Endothelial cell of umbilical vein (primary cell): ENCODE measurements around the gene EBPL. TPM values are rescaled to one million over a fixed set of nuclear protein-coding genes. Genes with fewer than 3 reads are reported as not detected.

ENCODE experiments used
- BruUV-seq: library from RNA; stranded (reverse); fragments of 400-500 nt; replicated peaks from 2 replicates; lab custom pipeline; 2021; lab: Mats Ljungman, UMichigan
- CTCF ChIA-PET: fragments of 300-600, 350-600 bp; sonication (Branson Sonifier 250); formaldehyde crosslinking; loops from one replicate; lab custom pipeline; 2021; ENCODE audit warnings: antibody characterized with exemption, inconsistent platforms; lab: Charles Lee
- POLR2A ChIA-PET: fragments of 300-600, 350-600 bp; sonication (Branson Sonifier 250); formaldehyde crosslinking; loops from one replicate; lab custom pipeline; 2021; ENCODE audit warnings: antibody characterized with exemption, inconsistent platforms; lab: Charles Lee
- DNase-seq: peaks from one replicate; pipeline ENCODE4 v3.0.0-alpha.2; 2011; ENCODE audit warnings: low read depth, low spot score
- FAIRE-seq: peaks from 2 replicates; lab custom pipeline; 2011; peaks lifted over from hg19 to GRCh38; lab: Jason Lieb, UNC
- H2AFZ ChIP-seq: 2 replicates; pipeline ENCODE4 v1.6.0; 2012; ENCODE audit warnings: low read depth, low read length, control low read depth, inconsistent platforms
- H3K27ac ChIP-seq: 2 replicates; pipeline ENCODE4 v1.5.1; 2011; ENCODE audit warnings: low read depth, mild to moderate bottlenecking, control low read depth, low read length, moderate library complexity; ENCODE audit not compliant: insufficient read depth
- H3K27me3 ChIP-seq, 2 experiments: 2 replicates each; pipeline versions ENCODE4 v1.6.0 to v1.6.1; 2011; ENCODE audit warnings: low read length in 2 of 2, mixed read lengths in 1 of 2; ENCODE audit not compliant: control insufficient read depth in 2 of 2, insufficient read depth in 2 of 2
- H3K36me3 ChIP-seq, 2 experiments: 2 replicates in 1 of 2; 3 replicates in 1 of 2; pipeline ENCODE4 v1.5.1; 2011; ENCODE audit warnings: low read length in 2 of 2, mild to moderate bottlenecking in 1 of 2, moderate library complexity in 1 of 2; ENCODE audit not compliant: control insufficient read depth in 2 of 2, insufficient read depth in 2 of 2; ENCODE audit errors: extremely low read depth in 1 of 2
- H3K4me1 ChIP-seq: 3 replicates; pipeline ENCODE4 v1.5.1; 2011; ENCODE audit warnings: mild to moderate bottlenecking, low read length; ENCODE audit not compliant: control insufficient read depth, insufficient read depth; ENCODE audit errors: extremely low read depth
- H3K4me2 ChIP-seq: 2 replicates; pipeline ENCODE4 v1.6.1; 2011; ENCODE audit warnings: low read length, control low read depth, mixed read lengths; ENCODE audit not compliant: insufficient read depth
- H3K4me3 ChIP-seq, 3 experiments: fragments of 200-600 bp in 1 of 3; sonication (generic), shearing (Covaris generic) in 1 of 3; replicated peaks in 1 of 3; 2 replicates each; pipeline ENCODE4 v1.5.1; 2011 to 2016; ENCODE audit warnings: control low read depth in 3 of 3, low read length in 3 of 3, mild to moderate bottlenecking in 2 of 3, inconsistent platforms in 1 of 3, low read depth in 1 of 3, moderate library complexity in 1 of 3; ENCODE audit not compliant: insufficient read depth in 1 of 3
- H3K79me2 ChIP-seq: 2 replicates; pipeline ENCODE4 v1.6.0; 2012; ENCODE audit warnings: low read length, inconsistent platforms; ENCODE audit not compliant: control insufficient read depth, insufficient read depth
- H3K9ac ChIP-seq: replicated peaks from 2 replicates; pipeline ENCODE3; 2011; ENCODE audit warnings: low read length, control low read depth; ENCODE audit not compliant: insufficient read depth; ENCODE audit errors: extremely low read depth
- H3K9me1 ChIP-seq: replicated peaks from 3 replicates; pipeline ENCODE4 v1.6.0; 2011; ENCODE audit warnings: mild to moderate bottlenecking, low read length; ENCODE audit not compliant: control insufficient read depth, insufficient read depth; ENCODE audit errors: extremely low read depth
- H3K9me3 ChIP-seq: replicated peaks from 2 replicates; pipeline ENCODE4 v1.5.1; 2012; ENCODE audit warnings: low read length, inconsistent platforms; ENCODE audit not compliant: control insufficient read depth, insufficient read depth
- H4K20me1 ChIP-seq: replicated peaks from 2 replicates; pipeline ENCODE3; 2011; ENCODE audit warnings: mild to moderate bottlenecking, low read length; ENCODE audit not compliant: control insufficient read depth, insufficient read depth; ENCODE audit errors: extremely low read depth
- EZH2 ChIP-seq: IDR thresholded peaks from 2 replicates; pipeline ENCODE4 v1.6.1; 2012; ENCODE audit warnings: borderline replicate concordance, low read depth, mild to moderate bottlenecking, moderate library complexity, low read length, inconsistent platforms; ENCODE audit not compliant: severe bottlenecking
- FOS ChIP-seq: IDR thresholded peaks from 2 replicates; pipeline ENCODE4 v1.6.1; 2011; ENCODE audit warnings: mild to moderate bottlenecking, low read length, moderate library complexity, borderline replicate concordance; ENCODE audit not compliant: insufficient read depth
- GATA2 ChIP-seq: IDR thresholded peaks from 2 replicates; pipeline ENCODE4 v1.7.0; 2011; ENCODE audit warnings: low read depth, mild to moderate bottlenecking, moderate library complexity, mixed read lengths, low read length; ENCODE audit not compliant: insufficient read length, insufficient read depth
- JUN ChIP-seq: IDR thresholded peaks from 2 replicates; pipeline ENCODE4 v1.6.1; 2011; ENCODE audit warnings: borderline replicate concordance, low read depth; ENCODE audit not compliant: insufficient read length, insufficient read depth
- MYC ChIP-seq: IDR thresholded peaks from one replicate; pipeline ENCODE4 v1.6.1; 2011; ENCODE audit warnings: mild to moderate bottlenecking, low read depth, low read length
- POLR2A ChIP-seq: IDR thresholded peaks from 2 replicates; pipeline ENCODE4 v1.6.1; 2012; ENCODE audit warnings: low read depth, mild to moderate bottlenecking, control low read depth, low read length
- POLR2AphosphoS5 ChIP-seq: IDR thresholded peaks from 2 replicates; pipeline ENCODE4 v1.6.1; 2012; ENCODE audit warnings: low read depth, mild to moderate bottlenecking, control low read depth, low read length, moderate library complexity; ENCODE audit not compliant: insufficient read depth
- dilution Hi-C: fragments of 300-500 bp; cut with MboI; formaldehyde crosslinking; loops from one replicate; pipeline ENCODE4 v1.15.0; 2019; ENCODE audit warnings: low sequenced_read_pairs; ENCODE audit not compliant: extremely low pct_ligation_motif_present
- intact Hi-C: fragments of 100-400 bp; cut with micrococcal nuclease; formaldehyde crosslinking; loops from one replicate; pipeline ENCODE4 v1.10.0; 2022
- polyA plus RNA-seq, 4 experiments: library from polyadenylated mRNA; depleted of rRNA in 3 of 4; stranded (reverse) in 3 of 4; unstranded in 1 of 4; fragments of >200 nt; gene quantifications; 2 replicates each; pipeline versions ENCODE4 v1.2.1 to v1.2.3, GENCODE V29; 2011 to 2012; ENCODE audit warnings: missing spikeins in 1 of 4
- total RNA-seq: library from RNA; stranded (reverse); gene quantifications from 2 replicates; pipeline ENCODE4 v1.2.3, GENCODE V29; 2021
- TF ChIP-seq, protein P1 (sequence below), 2 donors: IDR thresholded peaks; 1 replicate in 1 of 2; 2 replicates in 1 of 2; pipeline ENCODE4 v1.5.1; 2011; ENCODE audit warnings: low read length in 2 of 2, mild to moderate bottlenecking in 2 of 2, moderate library complexity in 2 of 2, control low read depth in 1 of 2, inconsistent platforms in 1 of 2, low read depth in 1 of 2; ENCODE audit not compliant: insufficient read depth in 1 of 2; ENCODE audit errors: extremely low read depth in 1 of 2
- TF ChIP-seq, protein P2 (sequence below): IDR thresholded peaks from 2 replicates; pipeline ENCODE4 v1.6.1; 2011; ENCODE audit not compliant: insufficient read depth, insufficient read length

EBPL gene
- total and polyA plus RNA-seq, 2 donors (not counting 3 experiments of a cell fraction or from before 2014, with no cell fraction given), result 75.5 to 159 TPM

DNA sequence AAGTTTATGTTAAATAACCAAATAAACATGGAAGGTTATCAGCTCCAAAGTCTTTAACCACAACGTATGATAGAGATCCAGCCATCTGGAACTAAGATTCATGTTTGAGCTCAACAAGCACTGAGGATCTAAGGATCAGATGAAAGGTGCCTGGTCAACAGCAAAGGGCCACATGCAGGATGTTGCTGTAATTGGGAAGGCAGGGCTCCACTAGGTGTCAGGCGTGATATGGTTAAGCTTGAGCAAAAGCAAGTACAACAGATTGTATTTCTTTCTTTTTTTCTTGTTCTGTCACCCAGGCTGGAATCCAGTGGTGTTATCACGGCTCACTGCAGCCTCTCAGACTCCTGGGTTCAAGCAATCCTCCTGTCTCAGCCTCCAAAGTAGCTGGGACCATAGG lies 12.0 kb downstream of the EBPL start:
- intact Hi-C loops, result no loop called here
- TF ChIP-seq GATA2 (no peak), POLR2A (no peak), FOS (no peak), EZH2 (no peak), JUN (no peak), POLR2AphosphoS5 (no peak), MYC (no peak)
- TF ChIP-seq, protein P1, sequence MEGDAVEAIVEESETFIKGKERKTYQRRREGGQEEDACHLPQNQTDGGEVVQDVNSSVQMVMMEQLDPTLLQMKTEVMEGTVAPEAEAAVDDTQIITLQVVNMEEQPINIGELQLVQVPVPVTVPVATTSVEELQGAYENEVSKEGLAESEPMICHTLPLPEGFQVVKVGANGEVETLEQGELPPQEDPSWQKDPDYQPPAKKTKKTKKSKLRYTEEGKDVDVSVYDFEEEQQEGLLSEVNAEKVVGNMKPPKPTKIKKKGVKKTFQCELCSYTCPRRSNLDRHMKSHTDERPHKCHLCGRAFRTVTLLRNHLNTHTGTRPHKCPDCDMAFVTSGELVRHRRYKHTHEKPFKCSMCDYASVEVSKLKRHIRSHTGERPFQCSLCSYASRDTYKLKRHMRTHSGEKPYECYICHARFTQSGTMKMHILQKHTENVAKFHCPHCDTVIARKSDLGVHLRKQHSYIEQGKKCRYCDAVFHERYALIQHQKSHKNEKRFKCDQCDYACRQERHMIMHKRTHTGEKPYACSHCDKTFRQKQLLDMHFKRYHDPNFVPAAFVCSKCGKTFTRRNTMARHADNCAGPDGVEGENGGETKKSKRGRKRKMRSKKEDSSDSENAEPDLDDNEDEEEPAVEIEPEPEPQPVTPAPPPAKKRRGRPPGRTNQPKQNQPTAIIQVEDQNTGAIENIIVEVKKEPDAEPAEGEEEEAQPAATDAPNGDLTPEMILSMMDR (IDR thresholded peaks at IDR 0.05; ENCODE audit: extremely low read depth in 1 of 2, insufficient read depth in 1 of 2, low read depth in 1 of 2, low read length in 2 of 2), result no peak
- TF ChIP-seq, protein P2, sequence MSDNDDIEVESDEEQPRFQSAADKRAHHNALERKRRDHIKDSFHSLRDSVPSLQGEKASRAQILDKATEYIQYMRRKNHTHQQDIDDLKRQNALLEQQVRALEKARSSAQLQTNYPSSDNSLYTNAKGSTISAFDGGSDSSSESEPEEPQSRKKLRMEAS, result no peak
- Histone ChIP-seq H3K9me3 (no peaks in the 10 kb centered on the region), H3K36me3 (no peaks in the 10 kb centered on the region), H2AFZ (no peak overlapping the region), H4K20me1 (peaks cover 3% of the 10 kb centered on the region), H3K4me2 (no peak overlapping the region), H3K79me2 (peaks cover 64% of the 10 kb centered on the region), H3K4me3 (no peak overlapping the region), H3K27me3 (no peaks in the 10 kb centered on the region), H3K9me1 (no peaks in the 10 kb centered on the region), H3K4me1 (no peaks in the 10 kb centered on the region), H3K9ac (no peak overlapping the region), H3K27ac (no peak overlapping the region)
- FAIRE-seq (peak; percentile 24), DNase-seq (peak; percentile 21)
- CTCF ChIA-PET, result interaction anchor here (0.6 to 1.5 kb wide), 5 partner anchors 8 to 176 kb away, joined by 3 to 5 read pairs (median 3); no protein-coding TSS in a partner anchor
- POLR2A ChIA-PET, result no interaction called here
- dilution Hi-C loops, result no loop called here
- no TSS peak for BruUV-seq
